NT2/D1 (cell line): ENCODE results near the gene RHBDD1.

Experiments
- YY1 ChIP-seq: IDR thresholded peaks from 2 replicates; pipeline ENCODE4 v1.6.1; 2011; ENCODE audit not compliant: insufficient read length, insufficient read depth
- ZNF274 ChIP-seq: IDR thresholded peaks from 2 replicates; pipeline ENCODE4 v1.6.1; 2011; ENCODE audit warnings: mild to moderate bottlenecking, low read depth, low read length

DNA sequence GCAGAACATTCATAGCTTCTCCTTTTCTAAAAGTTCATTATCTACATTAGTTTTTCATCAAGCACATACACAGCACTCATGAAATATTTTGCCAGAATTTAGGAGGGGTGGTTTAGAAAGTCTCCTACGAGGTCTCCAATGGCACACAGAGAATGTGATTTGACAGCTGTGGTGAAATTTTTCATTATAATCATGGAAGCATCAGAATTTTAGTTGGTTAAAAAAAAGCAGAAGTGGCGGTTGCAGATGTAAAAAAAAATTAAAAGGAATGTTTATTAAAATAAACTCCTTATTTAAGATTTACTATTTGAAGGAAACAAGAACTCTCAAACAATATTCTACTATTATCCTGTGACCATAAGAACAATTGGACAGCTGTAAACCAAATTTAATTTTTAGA is 10.8 kb upstream of the RHBDD1 start:
- no peak for TF ChIP-seq ZNF274
- no peak for TF ChIP-seq YY1
